DMS 273 treated with DMSO at 0.1 percent for 48 hours (cell line): ENCODE measurements around the gene RESP18.
"Not testable (repeated sequence)": the region's sequence is repeated elsewhere in the genome, so short reads cannot be mapped to it uniquely, and the experiment has no call there.

Experiments
- DNase-seq: peaks from one replicate; lab custom pipeline; 2025; lab: John Stamatoyannopoulos, UW

The RESP18 gene

GRCh38 chr2:219291394-219291793 is 41.1 kb downstream of the RESP18 start:
- no peak for DNase-seq

DNA sequence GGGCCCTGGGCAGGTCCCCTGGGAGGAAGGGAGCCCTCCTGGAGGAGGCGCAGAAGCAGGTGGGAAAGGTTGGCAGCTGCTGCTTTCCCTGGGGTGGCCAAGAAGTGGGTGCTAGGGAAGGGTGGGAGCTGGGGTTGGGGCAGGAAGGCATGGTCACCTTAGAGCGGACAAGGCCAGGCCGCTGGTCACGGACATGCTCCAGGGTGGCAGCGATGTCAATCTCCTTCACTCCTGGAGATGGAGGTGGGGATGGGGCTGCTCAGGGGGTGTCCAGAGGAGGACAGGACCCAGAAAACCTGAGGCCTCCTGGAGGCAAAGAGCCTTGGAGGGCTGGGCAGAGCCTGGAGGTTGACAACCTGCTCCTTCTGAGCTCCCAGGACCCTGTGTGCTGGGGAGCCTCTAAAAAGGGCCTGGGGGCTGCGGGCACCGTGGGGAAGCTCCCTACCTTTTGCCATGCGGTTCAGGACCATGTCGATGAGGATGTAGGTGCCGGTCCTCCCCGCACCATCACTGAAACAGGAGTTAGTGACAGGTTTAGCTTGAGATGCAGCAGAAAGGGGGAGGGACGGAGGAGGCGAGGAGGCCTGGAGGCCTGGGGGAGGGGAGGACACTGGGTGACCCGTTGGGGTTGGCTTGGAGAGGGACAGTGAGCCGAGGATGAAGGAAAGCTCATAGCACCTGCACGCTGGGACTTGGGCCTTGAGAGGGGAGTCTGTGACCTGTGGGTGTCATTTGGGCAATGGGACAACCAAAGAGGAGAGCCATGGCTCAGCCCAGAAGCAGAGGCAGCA is 42.0 kb downstream of the RESP18 start:
- DNase-seq = no peak

DNA sequence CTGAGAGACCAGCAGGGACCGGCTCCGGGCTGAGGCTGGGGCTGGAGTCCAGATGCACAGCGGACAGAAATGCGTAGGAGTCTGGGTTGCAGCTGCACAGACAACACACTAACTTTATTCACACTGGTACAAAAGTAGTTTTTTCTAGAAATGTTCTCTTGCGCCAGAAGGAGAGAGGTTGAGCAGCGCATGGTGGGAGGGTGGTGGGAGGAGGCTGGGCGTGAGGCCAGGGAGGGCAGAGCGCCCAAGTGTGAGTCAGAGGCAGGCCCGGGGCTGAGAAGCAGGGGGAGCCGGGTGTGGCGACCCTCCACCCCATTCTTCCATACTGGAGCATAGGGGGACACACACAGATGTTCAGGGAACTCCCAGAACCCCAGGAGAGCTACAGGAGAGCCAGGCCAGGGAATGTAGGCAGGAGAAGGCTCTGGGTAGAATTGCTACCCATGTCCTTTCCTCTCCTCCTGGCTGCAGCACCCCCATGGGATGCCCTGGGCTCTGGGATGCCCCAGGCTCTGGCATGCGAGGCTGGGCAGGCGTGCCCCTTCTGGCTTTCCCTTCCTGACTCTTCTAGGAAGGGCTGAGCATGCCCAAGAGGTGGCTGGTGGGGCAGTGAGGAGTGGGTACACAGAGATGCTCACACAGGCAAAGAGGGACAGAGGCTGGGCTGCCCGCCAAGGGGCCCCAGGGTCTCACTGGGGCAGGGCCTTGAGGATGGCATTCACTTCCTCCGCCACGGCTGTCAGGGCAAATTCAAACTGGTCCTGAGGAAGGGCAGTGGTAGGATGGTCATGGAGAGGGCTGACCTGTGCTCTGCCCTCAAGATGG is 42.8 kb downstream of the RESP18 start:
- DNase-seq = peak; percentile 70

DNA sequence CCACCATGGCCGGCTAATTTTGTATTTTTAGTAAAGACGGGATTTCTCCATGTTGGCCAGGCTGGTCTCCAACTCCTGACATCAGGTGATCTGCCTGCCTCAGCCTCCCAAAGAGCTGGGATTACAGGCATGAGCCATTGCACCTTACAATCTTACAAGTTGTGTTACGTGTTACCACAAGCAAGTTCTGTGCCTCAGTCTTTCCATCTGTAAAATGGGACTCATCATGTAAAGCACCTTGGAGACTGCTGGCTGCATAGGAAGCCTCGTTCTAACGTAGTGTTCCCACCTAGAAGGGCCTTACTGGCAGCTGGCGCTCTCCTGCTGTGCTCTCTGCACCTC is 43.4 kb downstream of the RESP18 start:
- no peak for DNase-seq

DNA sequence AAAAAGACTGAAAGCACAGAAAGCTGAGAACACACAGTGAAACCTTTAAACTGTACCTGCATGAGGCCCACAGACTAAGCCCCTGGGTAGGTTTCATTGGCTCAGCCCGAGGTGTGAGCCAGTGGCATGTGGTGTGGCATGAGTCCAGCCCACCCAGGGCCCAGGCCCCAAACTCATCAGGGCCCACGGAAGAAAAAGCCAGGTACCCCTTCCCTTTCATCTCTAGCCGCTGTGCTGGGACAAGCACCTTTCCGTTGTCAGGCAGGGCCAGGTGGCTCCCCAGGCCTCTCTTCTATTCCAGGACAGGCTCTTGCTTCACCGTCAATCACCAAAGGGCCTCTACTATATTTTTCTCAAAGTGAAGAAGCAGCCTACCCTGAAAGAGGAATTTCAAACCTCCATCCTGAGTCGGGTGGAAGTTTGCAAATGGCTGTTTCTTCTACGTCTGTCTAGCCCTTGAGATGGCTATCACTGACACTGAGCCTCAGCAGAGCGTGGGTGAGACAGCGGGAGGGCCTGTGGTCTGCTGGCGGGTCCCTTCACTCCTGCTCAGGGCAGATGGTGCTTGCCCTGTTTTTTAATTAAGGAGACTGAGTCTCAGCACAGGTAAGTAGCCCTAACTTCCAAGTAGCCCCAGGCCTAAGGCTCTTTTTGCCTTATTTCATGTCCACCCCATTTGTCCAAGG is 44.8 kb downstream of the RESP18 start:
- no peak for DNase-seq

GRCh38 chr2:219287116-219287440 is 45.5 kb downstream of the RESP18 start:
- DNase-seq = not testable (repeated sequence)

DNA sequence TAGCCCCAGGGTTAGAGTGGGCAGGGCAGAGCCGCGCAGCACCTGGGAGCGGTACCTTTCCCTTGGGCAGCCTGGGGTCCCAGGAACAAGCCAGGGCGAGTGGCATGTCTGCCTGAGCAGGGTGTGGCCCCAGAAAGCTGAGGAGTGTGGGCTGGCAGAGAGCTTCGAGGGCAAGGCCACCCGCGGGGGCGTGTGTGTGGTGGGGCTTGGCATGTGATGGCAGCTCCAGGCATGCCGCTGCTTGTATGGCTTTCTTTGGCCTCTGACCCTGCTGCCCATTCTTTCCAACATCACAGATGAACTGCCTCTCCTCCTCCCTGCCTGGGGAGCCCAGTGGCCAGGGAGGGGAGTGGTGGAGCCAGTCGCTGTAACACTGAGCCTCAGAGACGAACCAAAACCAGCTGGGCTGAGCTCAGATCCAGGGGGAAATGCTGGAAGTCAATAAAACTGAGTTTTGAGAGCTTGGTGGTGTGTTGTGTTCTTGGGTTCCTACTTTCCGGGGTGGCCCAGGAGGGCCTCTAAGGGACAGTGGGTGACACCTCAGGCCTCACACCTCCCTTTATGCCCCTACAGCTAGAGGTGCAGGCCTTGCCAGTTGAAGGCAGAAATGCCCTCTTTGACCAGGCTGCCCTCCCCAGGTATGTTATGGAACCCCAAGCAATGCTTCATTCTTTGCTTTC is 46.0 kb downstream of the RESP18 start:
- DNase-seq = no peak

GRCh38 chr2:219285894-219286425 is 46.6 kb downstream of the RESP18 start:
- peak; percentile 56 for DNase-seq

- no peak for DNase-seq
These were observed 47.2 kb downstream of the RESP18 start for GRCh38 chr2:219285373-219285735.

DNA sequence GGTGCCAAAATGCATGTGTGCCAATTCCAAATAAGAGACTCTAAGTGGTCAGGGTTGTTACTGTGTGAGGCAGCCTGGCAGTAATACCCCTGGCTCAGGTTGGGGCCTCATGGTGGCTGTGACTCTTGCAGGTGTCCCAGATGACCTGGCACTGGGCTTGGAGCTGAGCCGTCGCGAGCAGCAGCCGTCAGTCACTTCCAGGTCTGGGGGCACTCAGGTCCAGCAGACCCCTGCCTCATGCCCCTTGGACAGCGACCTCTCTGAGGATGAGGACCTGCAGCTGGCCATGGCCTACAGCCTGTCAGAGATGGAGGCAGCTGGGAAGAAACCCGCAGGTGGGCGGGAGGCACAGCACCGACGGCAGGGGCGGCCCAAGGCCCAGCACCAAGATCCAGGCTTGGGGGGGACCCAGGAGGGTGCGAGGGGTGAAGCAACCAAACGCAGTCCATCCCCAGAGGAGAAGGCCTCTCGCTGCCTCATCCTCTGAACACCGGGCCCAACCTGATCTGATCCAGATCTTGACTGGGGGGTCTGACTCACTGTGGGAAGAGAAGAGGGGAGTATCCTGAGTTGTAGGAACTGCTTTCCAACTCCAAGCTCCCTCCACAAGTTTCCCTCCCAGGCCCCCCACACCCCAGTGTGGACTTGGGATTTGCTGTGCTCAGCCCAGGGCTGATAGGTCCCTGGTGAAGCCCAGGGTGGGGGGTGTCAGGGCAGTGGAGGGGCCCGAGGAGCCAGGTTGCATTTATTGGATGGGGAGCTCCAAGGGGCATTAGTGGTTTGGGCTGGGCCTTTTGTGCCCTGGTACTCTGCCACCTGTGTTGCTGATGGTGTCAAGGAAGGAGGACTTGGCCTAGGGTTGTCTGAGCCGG is 47.8 kb downstream of the RESP18 start:
- no peak for DNase-seq

DNA sequence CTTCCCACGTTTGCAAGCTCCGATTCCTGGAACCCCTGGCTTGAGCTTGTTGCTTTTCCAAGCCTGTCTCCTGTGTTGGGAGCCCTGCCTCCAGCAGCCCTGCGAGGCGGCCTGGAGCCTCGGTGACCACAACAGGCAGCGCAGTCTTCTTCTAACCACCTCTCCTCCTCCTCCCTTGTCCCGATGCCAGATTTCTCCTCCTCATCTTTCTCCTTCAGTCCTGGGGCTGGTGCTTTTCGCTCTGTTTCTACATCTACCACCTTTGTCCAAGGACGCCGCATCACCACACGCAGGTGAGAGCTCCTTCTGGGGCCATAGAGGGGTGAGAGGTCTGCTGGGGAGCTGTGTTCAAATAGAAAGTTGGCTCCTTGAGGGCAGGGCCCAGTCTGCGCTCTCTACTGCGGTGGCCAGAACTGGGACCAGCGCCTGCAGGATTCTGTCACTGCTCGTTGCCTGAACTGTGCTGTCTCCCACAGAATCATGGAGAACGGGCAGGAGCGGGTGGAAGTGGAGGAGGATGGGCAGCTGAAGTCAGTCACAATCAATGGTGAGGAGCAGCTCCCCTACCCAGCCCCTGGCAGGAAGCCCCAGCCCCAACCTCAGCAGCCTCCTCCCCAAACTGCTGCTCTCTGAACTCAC is 49.5 kb downstream of the RESP18 start:
- DNase-seq = no peak

- DNase-seq = no peak
These were observed 50.2 kb downstream of the RESP18 start for GRCh38 chr2:219282375-219282774.

GRCh38 chr2:219281588-219281987 is 51.0 kb downstream of the RESP18 start:
- no peak for DNase-seq

DNA sequence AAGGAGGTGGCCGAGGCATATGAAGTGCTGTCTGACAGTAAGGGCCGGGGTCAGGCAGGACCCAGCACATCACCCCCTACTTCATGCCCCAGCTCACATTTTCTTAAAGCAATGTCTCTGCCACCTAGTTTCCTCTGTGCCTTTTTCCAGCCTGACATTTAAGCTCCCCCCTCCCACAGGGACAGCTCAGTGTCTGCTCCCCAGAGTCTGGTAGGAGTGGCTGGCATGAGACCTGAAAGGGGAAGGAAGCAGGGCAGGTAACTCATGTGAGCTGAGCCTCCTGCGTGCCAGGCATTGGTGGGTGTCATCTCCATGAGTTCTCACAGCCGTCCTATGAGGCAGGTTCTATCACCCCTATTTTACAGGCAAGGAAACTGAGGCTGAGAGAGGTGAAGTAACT is 51.9 kb downstream of the RESP18 start:
- DNase-seq = no peak

- no peak for DNase-seq
These were observed 52.5 kb downstream of the RESP18 start for GRCh38 chr2:219279916-219280516.

- DNase-seq = peak; percentile 95
These were observed 53.2 kb downstream of the RESP18 start, which contains the start of gene DNAJB2 for GRCh38 chr2:219279151-219279915. Gene DNAJB2 (plus strand): TSS chr2:219279366. CDS start chr2:219279834, 468 bp downstream.

DNA sequence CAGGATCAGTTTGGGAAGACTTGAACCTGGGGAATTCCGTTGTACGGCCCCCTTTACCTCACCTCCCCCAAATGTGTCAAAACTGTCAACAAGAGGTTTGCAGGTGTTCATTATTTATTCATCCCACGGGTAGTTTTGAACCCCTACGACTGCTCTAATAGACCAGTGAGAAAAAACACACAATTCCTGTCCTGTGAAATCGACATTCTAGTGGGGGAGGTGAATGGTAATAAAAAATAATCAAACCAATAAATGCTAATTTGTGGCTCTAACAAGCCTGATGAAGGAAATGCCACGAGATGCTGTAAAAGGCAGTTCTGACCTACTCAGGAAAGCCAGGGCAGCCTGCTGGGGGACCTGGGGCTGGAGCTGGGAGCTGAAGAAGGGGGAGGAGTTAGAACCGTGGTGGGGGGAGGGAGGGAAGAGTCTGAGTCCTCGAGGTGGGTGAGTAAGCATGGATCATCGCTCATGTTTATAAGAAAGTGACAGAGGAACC is 53.8 kb downstream of the RESP18 start:
- DNase-seq = no peak

GRCh38 chr2:219277703-219278654 is 54.6 kb downstream of the RESP18 start:
- peak; percentile 55 for DNase-seq
